GM12873 (cell line): ENCODE measurements around the gene BEST2.

Experiments used
- CTCF ChIP-seq: IDR thresholded peaks from 2 replicates; pipeline ENCODE4 v1.5.1; 2012; ENCODE audit warnings: low read depth, mild to moderate bottlenecking, moderate library complexity, low read length, control low read depth; ENCODE audit not compliant: insufficient read depth; ENCODE audit errors: missing control alignments

BEST2 gene

DNA sequence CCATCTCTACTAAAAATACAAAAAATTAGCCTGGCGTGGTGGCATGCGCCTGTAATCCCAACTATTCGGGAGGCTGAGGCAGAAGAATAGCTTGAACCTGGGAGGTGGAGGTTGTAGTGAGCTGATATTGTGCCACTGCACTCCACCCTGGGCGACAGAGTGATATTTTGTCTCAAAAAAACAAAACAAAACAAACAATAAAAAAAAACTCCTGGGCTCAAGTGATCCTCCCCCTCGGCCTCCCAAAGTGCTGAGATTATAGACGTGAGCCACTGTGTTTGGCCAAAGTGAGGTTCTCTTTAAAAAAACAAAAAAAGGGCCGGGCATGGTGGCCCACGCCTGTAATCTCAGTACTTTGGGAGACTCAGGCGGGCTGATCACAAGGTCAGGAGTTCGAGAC, 35.9 kb downstream of the BEST2 start:
- no peak for TF ChIP-seq CTCF

DNA sequence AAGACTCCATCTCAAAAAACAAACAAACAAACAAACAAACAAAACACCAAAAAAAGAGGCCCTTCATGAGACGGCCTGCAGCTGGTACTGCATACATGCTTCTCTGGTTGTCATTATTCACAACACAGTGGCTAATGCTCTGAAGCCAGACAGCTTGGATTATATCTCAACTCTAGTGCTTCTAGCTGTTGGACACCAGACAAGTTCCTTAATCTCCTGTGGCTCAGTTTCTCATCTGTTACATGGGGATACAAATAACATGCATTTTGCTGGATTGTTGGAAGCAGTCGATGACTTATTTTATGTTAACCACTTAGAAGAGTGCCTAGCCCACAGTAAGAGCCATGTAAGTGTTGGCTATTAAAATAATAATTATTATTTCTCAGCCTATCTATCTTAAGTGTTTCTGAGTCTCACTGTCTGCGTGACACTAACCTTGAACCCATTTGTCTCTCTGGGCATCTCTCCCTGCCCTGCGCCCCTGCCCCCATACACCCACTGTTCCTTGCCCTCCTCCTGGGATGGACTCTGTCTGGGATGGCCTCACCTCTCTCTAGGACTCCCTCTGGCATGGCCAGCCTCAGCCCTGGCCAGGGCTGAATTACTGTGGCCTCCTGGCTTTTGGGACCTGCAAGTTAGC, 36.6 kb downstream of the BEST2 start:
- no peak for TF ChIP-seq CTCF

GRCh38 chr19:12788682-12789097, 37.1 kb downstream of the BEST2 start:
- TF ChIP-seq CTCF = no peak

- TF ChIP-seq CTCF = no peak
These were observed 37.7 kb downstream of the BEST2 start for GRCh38 chr19:12789098-12789903.

- TF ChIP-seq CTCF = no peak
These were observed 38.5 kb downstream of the BEST2 start for GRCh38 chr19:12789904-12790619.

DNA sequence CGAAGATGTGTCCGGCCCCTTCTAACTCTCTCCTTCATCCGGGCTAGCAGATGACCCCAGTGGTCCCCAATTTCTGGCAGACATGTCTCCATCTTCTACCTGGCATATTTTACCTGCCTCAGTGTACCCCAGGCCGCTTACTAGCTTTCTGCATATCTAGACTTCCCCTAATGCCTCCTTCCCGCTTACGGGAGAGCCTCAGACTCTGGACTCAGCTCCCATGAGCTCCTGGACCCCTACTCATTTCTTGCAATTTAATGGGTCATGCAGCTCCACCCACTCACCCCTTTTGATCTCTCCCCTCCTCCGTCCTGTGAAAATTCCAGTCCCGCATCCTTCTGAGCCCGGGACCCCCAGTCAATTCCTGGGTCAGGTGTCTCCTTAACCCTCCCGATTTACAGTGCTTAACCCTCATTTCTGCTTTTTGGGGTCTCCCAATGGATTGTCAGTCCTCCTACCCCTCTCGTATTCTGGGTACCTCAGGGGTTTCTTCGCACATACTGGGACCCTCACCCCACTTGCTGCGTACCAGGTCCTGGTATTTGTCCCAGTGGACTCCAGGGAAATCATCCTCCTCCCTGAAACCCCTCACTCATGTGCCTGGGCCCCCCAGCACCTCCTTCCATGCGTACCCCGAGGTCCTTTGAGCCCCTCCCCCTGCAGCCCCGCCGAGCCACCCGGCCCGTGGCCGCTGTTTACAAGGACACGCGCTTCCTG, 39.2 kb downstream of the BEST2 start:
- TF ChIP-seq CTCF = no peak
